HG02588 (cell line): ENCODE results near the gene CACNA1C.

Experiments
- ATAC-seq: cut with Tn5 transposase; IDR thresholded peaks from one replicate; pipeline ENCODE4 v1.9.1; 2021; ENCODE audit warnings: mild to moderate bottlenecking, moderate library complexity; ENCODE audit not compliant: unreplicated experiment

Gene CACNA1C

DNA sequence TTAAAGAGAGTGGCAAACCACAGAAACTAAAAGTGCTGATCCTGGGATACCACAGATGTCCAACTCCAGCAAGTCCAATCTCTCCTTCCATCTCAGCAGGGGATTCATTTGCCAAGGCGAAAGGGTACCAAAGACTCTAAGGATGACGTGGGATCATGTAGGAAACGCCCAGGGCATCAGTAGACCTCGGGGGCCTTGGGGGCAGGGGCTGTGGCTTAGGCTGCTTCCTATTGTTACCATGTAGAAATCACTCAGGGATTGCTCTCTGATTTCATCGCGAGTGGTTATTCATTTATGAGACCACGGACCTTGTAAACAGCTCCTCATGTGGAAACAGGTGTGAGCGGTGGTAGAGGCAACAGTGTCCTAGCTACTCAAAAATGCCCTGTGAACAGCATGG lies 592.7 kb downstream of the CACNA1C start:
- ATAC-seq, result no peak

GRCh38 chr12:2646341-2646740 lies 593.6 kb downstream of the CACNA1C start:
- no peak for ATAC-seq

GRCh38 chr12:2647186-2647585 lies 594.4 kb downstream of the CACNA1C start:
- no peak for ATAC-seq

- no peak for ATAC-seq
Observed at GRCh38 chr12:2648406-2648805, 595.6 kb downstream of the CACNA1C start.

DNA sequence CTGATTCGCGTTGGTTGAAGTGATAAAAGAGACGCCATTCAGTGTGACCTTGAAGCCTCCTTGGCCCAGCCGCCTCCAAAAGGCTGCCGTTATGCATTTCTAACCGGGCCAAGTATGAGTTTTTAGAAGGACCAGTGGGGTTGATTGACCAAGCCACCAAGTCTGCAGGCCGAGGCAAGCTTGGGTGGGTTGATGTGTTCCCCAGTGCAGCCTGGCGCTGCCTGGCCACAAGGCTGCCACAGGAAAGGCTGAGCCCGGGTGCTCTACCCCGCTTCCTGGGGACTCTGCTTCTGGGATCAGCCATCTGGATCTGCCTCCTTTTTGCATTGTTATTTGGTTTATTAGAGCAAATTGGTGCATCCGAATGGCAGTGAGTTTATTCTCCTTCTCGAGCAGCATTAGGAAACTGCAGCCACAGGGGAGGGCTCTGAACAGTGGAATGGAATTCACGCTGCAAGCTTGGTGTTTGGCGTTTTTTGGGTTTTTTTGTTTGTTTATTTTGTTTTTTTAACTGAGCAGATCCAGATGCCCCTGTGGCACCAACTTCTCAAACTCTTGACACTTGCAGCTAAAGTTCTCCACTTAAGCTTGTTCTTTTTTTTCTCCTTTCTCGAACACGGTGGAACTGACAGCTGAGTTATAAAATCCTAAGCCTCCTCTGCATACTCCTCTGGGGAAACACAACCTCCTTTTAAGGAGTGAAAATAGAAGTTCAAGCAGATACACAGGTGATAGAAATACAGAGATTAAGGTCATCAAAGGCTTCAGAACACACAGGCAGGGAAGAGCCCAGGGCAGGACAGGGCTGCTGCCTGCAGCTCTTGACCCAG lies 596.6 kb downstream of the CACNA1C start:
- no peak for ATAC-seq

- ATAC-seq, result no peak
Observed at GRCh38 chr12:2650261-2651067, 597.7 kb downstream of the CACNA1C start.

DNA sequence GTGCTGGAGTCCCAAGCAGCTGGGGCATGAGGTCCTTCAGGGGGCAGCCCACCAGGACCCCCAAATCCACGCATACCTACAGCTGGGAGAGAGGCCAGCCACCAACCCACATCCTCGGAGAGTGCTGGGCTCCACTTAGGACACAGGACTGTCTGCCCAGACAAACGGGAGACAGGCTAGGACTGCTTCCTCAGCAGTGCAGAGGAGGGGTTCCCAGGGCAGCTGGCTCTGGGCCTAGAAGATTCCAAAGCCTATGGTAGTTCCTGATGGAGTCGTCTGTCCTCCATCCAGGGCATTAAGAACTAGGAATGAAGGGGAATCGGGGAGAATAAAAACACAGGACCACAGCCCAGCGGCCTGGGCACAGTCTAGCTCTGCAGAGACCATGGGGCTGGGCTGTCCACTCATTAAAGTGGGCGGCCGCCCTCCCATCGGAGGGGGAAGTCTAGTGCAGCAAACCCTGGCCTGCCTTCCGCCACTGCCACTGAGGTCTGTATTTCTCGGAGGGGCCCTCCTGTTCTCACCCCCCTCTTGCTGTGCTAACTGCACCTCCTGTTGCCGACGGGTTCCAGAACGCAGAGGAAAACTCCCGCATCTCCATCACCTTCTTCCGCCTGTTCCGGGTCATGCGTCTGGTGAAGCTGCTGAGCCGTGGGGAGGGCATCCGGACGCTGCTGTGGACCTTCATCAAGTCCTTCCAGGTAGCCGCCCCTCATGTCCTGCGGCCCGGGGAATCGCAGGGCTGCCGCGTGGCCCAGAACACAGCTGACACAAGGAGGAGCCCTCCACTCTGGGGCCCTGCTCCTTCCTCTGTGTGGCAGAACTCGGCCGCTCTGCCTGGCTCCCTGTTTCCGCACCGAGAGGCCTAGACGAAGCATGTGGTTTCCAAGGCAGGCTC lies 598.5 kb downstream of the CACNA1C start:
- ATAC-seq, result no peak

- ATAC-seq, result no peak
Observed at GRCh38 chr12:2652011-2652400, 599.2 kb downstream of the CACNA1C start.

GRCh38 chr12:2652401-2653081 lies 599.8 kb downstream of the CACNA1C start:
- ATAC-seq, result no peak

DNA sequence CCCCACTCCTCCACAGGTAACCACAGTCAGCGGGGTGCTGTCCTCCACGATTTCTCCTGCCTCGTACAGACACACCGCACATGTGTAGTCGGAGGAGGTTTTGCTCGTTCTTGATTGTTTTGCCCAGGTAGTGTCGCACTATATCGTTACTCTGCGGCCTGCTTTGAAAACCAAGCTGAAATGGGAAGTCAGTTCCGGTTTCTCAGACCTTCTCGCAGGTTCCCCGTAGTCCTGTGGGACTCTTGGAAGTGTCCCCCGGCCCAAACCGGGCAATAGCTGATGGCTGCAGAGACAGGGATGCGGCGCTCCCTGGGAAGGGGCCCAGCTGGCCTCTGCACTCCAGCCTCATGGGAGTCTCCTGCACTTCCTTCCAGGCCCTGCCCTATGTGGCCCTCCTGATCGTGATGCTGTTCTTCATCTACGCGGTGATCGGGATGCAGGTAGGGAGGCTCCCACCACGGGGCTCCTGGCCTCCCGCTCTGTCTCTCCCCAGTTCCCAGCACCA lies 600.7 kb downstream of the CACNA1C start:
- ATAC-seq, result no peak

DNA sequence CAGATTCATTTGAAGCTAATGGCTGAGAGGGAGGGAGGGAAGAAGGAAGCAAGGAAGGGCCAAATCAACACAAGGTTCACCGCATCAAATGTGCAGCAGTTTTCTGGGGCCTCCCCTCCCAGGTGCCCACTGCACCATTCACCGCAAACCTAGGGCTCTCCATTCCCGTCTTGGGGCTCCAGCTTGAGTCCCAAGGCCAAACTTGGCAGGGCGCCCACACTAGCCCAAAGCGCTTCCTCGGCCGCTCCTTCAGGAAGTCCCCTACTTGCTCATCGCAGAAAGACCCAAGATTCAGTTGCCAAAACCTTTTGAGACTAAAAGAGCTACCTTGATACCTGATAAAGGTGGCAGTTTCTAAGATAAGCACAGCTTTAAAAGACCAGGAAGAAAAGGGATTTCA lies 601.5 kb downstream of the CACNA1C start:
- no peak for ATAC-seq

DNA sequence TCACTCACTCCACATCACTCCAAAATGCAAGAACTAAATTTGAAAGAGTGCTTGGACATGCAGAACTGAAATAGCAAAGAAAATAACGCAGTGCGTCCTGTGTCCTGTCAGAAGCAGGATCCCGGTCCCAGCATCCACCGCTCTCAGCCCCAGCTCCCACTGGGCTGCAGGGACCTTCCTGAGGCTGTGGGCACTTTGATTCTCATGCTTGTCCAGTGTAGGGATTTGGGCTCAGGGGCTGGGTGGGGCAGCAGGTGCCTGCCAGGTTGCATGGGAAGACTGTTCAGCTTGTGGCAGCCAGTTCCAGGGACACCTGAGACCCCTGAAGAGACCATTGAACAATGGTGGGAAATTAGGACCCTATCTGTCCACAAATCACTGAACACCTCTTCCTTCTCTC lies 602.0 kb downstream of the CACNA1C start:
- no peak for ATAC-seq

DNA sequence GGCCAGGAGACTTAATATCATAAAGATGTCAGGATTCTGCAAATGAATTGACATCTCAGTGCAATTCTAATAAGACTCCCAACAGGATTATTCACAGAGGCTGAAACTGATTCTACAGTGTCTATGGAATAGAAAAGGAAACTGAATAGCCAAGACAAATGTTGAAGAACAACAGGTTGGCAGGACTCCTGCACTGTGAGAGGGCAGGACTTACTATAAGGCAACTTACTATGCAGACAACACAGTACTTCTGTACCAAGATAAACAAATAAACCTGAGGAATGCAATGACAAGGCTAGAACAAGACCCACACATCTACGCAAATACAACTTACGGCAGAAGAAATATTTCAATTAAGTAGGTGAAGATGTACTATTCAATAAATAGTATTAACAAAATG lies 609.7 kb downstream of the CACNA1C start:
- no peak for ATAC-seq

- ATAC-seq, result no peak
Observed at GRCh38 chr12:2664721-2665577, 612.2 kb downstream of the CACNA1C start.

DNA sequence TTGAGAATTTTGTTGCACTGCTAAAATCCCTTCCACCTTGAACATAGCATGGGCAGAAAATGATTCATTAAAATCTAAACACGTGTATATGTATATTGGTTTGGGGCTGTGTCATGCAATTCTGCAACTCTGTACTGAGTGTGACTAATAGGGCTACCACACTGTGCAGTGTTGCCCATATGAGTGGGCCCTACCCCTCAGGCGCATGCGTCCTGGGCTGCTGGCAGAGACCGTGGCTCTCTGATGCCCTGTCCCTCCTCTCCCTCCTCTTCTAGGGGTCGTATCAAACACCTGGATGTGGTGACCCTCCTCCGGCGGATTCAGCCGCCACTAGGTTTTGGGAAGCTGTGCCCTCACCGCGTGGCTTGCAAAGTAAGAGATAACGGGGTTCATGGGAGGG lies 613.6 kb downstream of the CACNA1C start:
- no peak for ATAC-seq

DNA sequence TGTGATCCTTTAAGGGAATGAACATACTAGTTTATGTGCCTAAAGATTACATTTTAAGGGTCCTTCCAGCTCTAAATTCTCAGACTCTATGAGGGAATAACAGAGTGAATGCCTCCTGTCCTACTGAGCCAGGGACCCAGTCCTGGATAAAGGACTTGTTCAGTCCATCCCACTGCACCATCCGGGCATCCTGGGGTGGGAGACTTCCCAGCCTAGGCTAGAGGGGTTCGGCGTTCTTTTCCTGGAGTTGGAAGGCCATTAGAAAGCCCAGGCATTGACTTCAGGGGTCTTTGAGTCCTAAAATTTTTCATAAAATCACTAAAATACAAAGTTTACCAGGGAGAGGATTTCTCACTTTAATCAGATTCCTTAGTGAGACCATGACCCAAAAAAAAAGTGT lies 614.1 kb downstream of the CACNA1C start:
- no peak for ATAC-seq

DNA sequence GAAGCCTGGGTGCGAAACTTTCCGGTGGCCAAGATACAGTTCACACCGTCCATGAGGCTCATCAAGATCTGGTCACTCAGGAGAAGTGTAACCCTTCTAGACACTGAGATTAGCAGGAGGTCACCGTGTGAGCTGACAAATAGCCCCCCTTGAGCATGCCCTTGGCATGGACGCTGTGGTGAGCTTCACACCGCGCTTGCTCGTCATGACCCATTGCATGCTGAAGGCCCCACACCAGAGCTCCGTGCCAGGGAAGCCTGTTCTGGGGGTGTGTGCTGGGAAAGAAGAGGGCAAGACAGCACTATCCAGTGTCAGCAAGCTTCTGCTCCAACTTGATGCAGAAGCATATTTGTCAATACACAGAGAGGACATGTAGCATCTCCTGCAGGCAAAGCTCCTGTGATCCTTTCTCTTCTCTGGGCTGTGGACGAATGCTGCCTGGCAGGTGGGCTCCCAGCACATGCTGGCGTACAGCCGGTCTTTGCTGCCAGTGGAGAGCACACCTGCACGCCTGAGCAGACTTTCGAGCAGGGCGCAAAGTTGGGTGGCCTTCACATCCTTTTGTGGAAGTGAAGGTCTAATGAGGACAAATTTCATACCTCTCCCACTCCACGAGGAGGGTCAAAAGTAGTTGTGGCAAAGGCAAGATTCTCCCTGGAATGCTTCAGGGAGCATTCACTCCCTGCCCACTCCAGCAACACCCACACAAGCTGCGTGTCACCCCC lies 615.1 kb downstream of the CACNA1C start:
- ATAC-seq, result no peak

GRCh38 chr12:2668816-2669215 lies 616.0 kb downstream of the CACNA1C start:
- ATAC-seq, result no peak

- ATAC-seq, result no peak
Observed at GRCh38 chr12:2669560-2669959, 616.8 kb downstream of the CACNA1C start.
